MM.1S (cell line): ENCODE measurements around the gene PCDH9.

Experiments
- DNase-seq: peaks from one replicate; pipeline ENCODE4 v3.0.0-alpha.2; 2015
- H2AFZ ChIP-seq: fragments of 300-600 bp; sonication (generic); 2 replicates; pipeline ENCODE4 v1.6.0; 2016; ENCODE audit warnings: antibody characterized with exemption, low read length
- H3F3A ChIP-seq: fragments of 300-600 bp; sonication (generic); 2 replicates; pipeline ENCODE4 v1.6.1; 2016; ENCODE audit warnings: mild to moderate bottlenecking, antibody characterized with exemption, low read length, moderate library complexity, mixed read lengths; ENCODE audit not compliant: insufficient read depth
- H3K27ac ChIP-seq: fragments of 300-600 bp; sonication (generic); 2 replicates; pipeline ENCODE4 v1.5.1; 2016; ENCODE audit warnings: mild to moderate bottlenecking, low read length
- H3K27me3 ChIP-seq: fragments of 300-600 bp; sonication (generic); replicated peaks from 2 replicates; pipeline ENCODE4 v1.6.0; 2016; ENCODE audit warnings: low read length; ENCODE audit not compliant: insufficient read depth
- H3K36me3 ChIP-seq: fragments of 300-600 bp; sonication (generic); replicated peaks from 2 replicates; pipeline ENCODE4 v1.6.1; 2016; ENCODE audit warnings: mild to moderate bottlenecking, low read length, mixed read lengths; ENCODE audit not compliant: insufficient read depth
- H3K4me1 ChIP-seq: fragments of 300-600 bp; sonication (generic); 2 replicates; pipeline ENCODE4 v1.6.1; 2016; ENCODE audit warnings: low read length, mixed read lengths
- H3K4me2 ChIP-seq: fragments of 300-600 bp; sonication (generic); 2 replicates; pipeline ENCODE4 v1.6.0; 2016; ENCODE audit warnings: low read depth, low read length
- H3K4me3 ChIP-seq: fragments of 300-600 bp; sonication (generic); 2 replicates; pipeline ENCODE4 v1.5.1; 2016; ENCODE audit warnings: low read length, mixed read lengths
- H3K79me2 ChIP-seq: fragments of 300-600 bp; sonication (generic); 2 replicates; pipeline ENCODE4 v1.6.1; 2016; ENCODE audit warnings: mixed run types, low read length, mixed read lengths
- H3K9ac ChIP-seq: fragments of 300-600 bp; sonication (generic); 2 replicates; pipeline ENCODE4 v1.6.1; 2016; ENCODE audit warnings: low read length, mixed read lengths
- H3K9me2 ChIP-seq: fragments of 300-600 bp; sonication (generic); replicated peaks from 2 replicates; pipeline ENCODE4 v1.6.1; 2016; ENCODE audit warnings: mild to moderate bottlenecking, low read length, mixed read lengths; ENCODE audit not compliant: insufficient read depth
- H3K9me3 ChIP-seq: fragments of 300-600 bp; sonication (generic); replicated peaks from 2 replicates; pipeline ENCODE4 v1.6.1; 2016; ENCODE audit warnings: mild to moderate bottlenecking, low read length, mixed read lengths; ENCODE audit not compliant: insufficient read depth
- H4K20me1 ChIP-seq: fragments of 300-600 bp; sonication (generic); 2 replicates; pipeline ENCODE4 v1.6.1; 2016; ENCODE audit warnings: mild to moderate bottlenecking, low read length, moderate library complexity, mixed read lengths; ENCODE audit not compliant: insufficient read depth
- CTCF ChIP-seq: fragments of 300-600 bp; sonication (generic); IDR thresholded peaks from 2 replicates; pipeline ENCODE4 v1.5.1; 2016; ENCODE audit warnings: antibody characterized with exemption, low read length, mixed read lengths
- EZH2 ChIP-seq: fragments of 300-600 bp; sonication (generic); optimal IDR thresholded peaks from 2 replicates; pipeline ENCODE3; 2017; ENCODE audit warnings: low read depth, mild to moderate bottlenecking, antibody characterized with exemption, low read length, mixed read lengths
- EZH2phosphoT487 ChIP-seq: fragments of 300-600 bp; sonication (generic); IDR thresholded peaks from 2 replicates; pipeline ENCODE4 v1.6.1; 2018; ENCODE audit warnings: antibody characterized with exemption, low read length

The PCDH9 gene

GRCh38 chr13:66347486-66348117, 882.5 kb downstream of the PCDH9 start:
- H3K27ac ChIP-seq = no peak overlapping the region
- H3K4me1 ChIP-seq = no peaks in the 10 kb centered on the region
- H3K36me3 ChIP-seq = no peaks in the 10 kb centered on the region
- no peaks in the 10 kb centered on the region for H3K9me3 ChIP-seq
- no peak for DNase-seq
- no peak overlapping the region for H3K4me3 ChIP-seq
- TF ChIP-seq CTCF (no peak), EZH2phosphoT487 (no peak), EZH2 (no peak)
- no peak overlapping the region for H2AFZ ChIP-seq
- H3K9ac ChIP-seq = no peak overlapping the region
- H4K20me1 ChIP-seq = no peaks in the 10 kb centered on the region
- no peak overlapping the region for H3K4me2 ChIP-seq
- no peaks in the 10 kb centered on the region for H3F3A ChIP-seq
- H3K27me3 ChIP-seq = no peaks in the 10 kb centered on the region
- H3K9me2 ChIP-seq = no peaks in the 10 kb centered on the region
- H3K79me2 ChIP-seq = no peaks in the 10 kb centered on the region

- H3K27ac ChIP-seq = no peak overlapping the region
- H3K79me2 ChIP-seq = no peaks in the 10 kb centered on the region
- no peak overlapping the region for H3K9ac ChIP-seq
- H3K4me1 ChIP-seq = no peaks in the 10 kb centered on the region
- H3K36me3 ChIP-seq = no peaks in the 10 kb centered on the region
- no peaks in the 10 kb centered on the region for H3K9me2 ChIP-seq
- no peaks in the 10 kb centered on the region for H4K20me1 ChIP-seq
- no peak for DNase-seq
- no peak for TF ChIP-seq EZH2phosphoT487
- TF ChIP-seq CTCF = no peak
- TF ChIP-seq EZH2 = no peak
- no peak overlapping the region for H3K4me2 ChIP-seq
- no peaks in the 10 kb centered on the region for H3K9me3 ChIP-seq
- H3F3A ChIP-seq = no peaks in the 10 kb centered on the region
- no peak overlapping the region for H2AFZ ChIP-seq
- H3K27me3 ChIP-seq = no peaks in the 10 kb centered on the region
- H3K4me3 ChIP-seq = no peak overlapping the region
Measured at GRCh38 chr13:66345971-66346370, 884.2 kb downstream of the PCDH9 start.

GRCh38 chr13:66345518-66345810, 884.7 kb downstream of the PCDH9 start:
- Histone ChIP-seq H2AFZ (no peak overlapping the region), H3K9me3 (no peaks in the 10 kb centered on the region), H3K27ac (no peak overlapping the region), H3F3A (no peaks in the 10 kb centered on the region), H3K27me3 (no peaks in the 10 kb centered on the region), H3K36me3 (no peaks in the 10 kb centered on the region), H3K9me2 (no peaks in the 10 kb centered on the region), H4K20me1 (no peaks in the 10 kb centered on the region), H3K79me2 (no peaks in the 10 kb centered on the region), H3K9ac (no peak overlapping the region), H3K4me3 (no peak overlapping the region), H3K4me2 (no peak overlapping the region), H3K4me1 (no peaks in the 10 kb centered on the region)
- TF ChIP-seq EZH2 = no peak
- no peak for TF ChIP-seq CTCF
- TF ChIP-seq EZH2phosphoT487 = no peak
- DNase-seq = no peak
